GM18951 (cell line): ENCODE data around the gene TOP2A.

Experiments used
- POLR2A ChIP-seq: IDR thresholded peaks from 4 replicates; pipeline ENCODE4 v1.6.1; 2011; ENCODE audit warnings: mild to moderate bottlenecking; ENCODE audit not compliant: insufficient read length, insufficient read depth; ENCODE audit errors: extremely low read depth
- in situ Hi-C: fragments of 300-500 bp; cut with MboI; formaldehyde crosslinking; loops from one replicate; pipeline ENCODE4 v1.12.0; 2022; ENCODE audit warnings: low sequenced_read_pairs, mixed read lengths, inconsistent platforms; ENCODE audit not compliant: unreplicated experiment

The TOP2A gene

GRCh38 chr17:40344421-40345160 lies 73.1 kb downstream of the TOP2A start:
- TF ChIP-seq POLR2A = no peak
- in situ Hi-C loops = no loop called here

GRCh38 chr17:40343219-40344119 lies 74.2 kb downstream of the TOP2A start:
- in situ Hi-C loops = no loop called here

DNA sequence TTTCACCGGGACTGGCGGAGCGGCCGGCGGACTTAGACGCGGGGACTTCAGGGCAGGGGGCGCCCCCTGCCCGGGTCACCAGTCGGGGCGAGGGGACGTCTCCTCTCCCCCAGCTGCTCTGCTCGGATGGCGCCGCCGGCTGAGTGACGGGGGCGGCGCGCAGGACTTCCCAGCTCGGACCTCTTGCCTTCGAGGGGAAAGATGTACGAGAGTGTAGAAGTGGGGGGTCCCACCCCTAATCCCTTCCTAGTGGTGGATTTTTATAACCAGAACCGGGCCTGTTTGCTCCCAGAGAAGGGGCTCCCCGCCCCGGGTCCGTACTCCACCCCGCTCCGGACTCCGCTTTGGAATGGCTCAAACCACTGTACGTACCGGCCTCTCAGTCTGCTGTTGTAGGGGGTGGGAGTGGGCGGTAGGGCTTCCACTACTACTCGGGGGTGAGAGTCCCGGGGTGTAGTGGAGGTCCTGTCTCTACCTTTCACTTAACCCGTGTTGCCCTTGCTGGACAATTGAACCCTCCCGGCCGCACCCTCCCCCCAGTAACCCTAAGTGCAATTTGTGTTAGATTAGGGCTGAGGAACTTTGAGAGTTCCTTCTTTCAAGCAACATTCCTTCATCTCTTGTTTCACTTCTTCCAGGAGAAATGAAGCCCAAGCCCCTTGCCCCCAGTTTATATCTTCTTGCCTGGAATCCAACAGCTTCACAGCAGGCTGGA lies 75.0 kb downstream of the TOP2A start:
- in situ Hi-C loops = no loop called here

More at GRCh38 chr17:40343219-40344119, 74.2 kb downstream of the TOP2A start:
- TF ChIP-seq POLR2A = no peak

GRCh38 chr17:40341808-40342503 lies 75.7 kb downstream of the TOP2A start:
- no peak for TF ChIP-seq POLR2A
- in situ Hi-C loops = no loop called here

More for the DNA sequence above, 75.0 kb downstream of the TOP2A start:
- no peak for TF ChIP-seq POLR2A

- no peak for TF ChIP-seq POLR2A
- in situ Hi-C loops = no loop called here
These were observed 76.6 kb downstream of the TOP2A start for GRCh38 chr17:40340880-40341807.

GRCh38 chr17:40340327-40340726 lies 77.4 kb downstream of the TOP2A start:
- in situ Hi-C loops = no loop called here
- no peak for TF ChIP-seq POLR2A

- TF ChIP-seq POLR2A = no peak
These were observed 78.6 kb downstream of the TOP2A start for GRCh38 chr17:40338941-40339649.

More at GRCh38 chr17:40338941-40339649, 78.6 kb downstream of the TOP2A start:
- in situ Hi-C loops = no loop called here
